GM12891 (cell line): ENCODE results near the gene PIK3C2B.
A peak's percentile ranks its signal among the peaks of the same experiment; 100 is the strongest.

Experiments
- DNase-seq: peaks from one replicate; pipeline ENCODE4 v3.0.0; 2011; ENCODE audit warnings: low spot score; ENCODE audit not compliant: insufficient read length
- FAIRE-seq: peaks from 2 replicates; lab custom pipeline; 2011; peaks lifted over from hg19 to GRCh38; lab: Jason Lieb, UNC
- PAX5 ChIP-seq: IDR thresholded peaks from 2 replicates; pipeline ENCODE4 v1.6.1; 2011; ENCODE audit warnings: low read length, moderate library complexity, mild to moderate bottlenecking; ENCODE audit not compliant: insufficient read depth, severe bottlenecking
- POLR2A ChIP-seq: IDR thresholded peaks from 2 replicates; pipeline ENCODE4 v1.6.1; 2011; ENCODE audit warnings: low read depth, low read length, control low read depth
- POLR2AphosphoS5 ChIP-seq: IDR thresholded peaks from 2 replicates; pipeline ENCODE4 v1.6.1; 2011; ENCODE audit warnings: low read depth, low read length, control low read depth
- POU2F2 ChIP-seq: IDR thresholded peaks from 2 replicates; pipeline ENCODE4 v1.6.1; 2011; ENCODE audit warnings: low read depth, mild to moderate bottlenecking, control low read depth, low read length, moderate library complexity
- SPI1 ChIP-seq: IDR thresholded peaks from 2 replicates; pipeline ENCODE4 v1.6.1; 2011; ENCODE audit warnings: low read depth, low read length, control low read depth
- TAF1 ChIP-seq: IDR thresholded peaks from 2 replicates; pipeline ENCODE4 v1.6.1; 2011; ENCODE audit warnings: low read depth, low read length, control low read depth

PIK3C2B gene

GRCh38 chr1:204446413-204447111 lies 48.0 kb downstream of the PIK3C2B start:
- DNase-seq: peak; percentile 79
- no peak for TF ChIP-seq POU2F2
- TF ChIP-seq POLR2AphosphoS5: no peak
- no peak for TF ChIP-seq POLR2A
- no peak for TF ChIP-seq TAF1
- no peak for TF ChIP-seq PAX5
- TF ChIP-seq SPI1: no peak
- FAIRE-seq: no peak

GRCh38 chr1:204445860-204446412 lies 48.7 kb downstream of the PIK3C2B start:
- peak; percentile 41 for DNase-seq
- FAIRE-seq: peak; percentile 45
- TF ChIP-seq TAF1: no peak
- TF ChIP-seq SPI1: no peak
- no peak for TF ChIP-seq PAX5
- no peak for TF ChIP-seq POU2F2
- TF ChIP-seq POLR2AphosphoS5: no peak
- no peak for TF ChIP-seq POLR2A
